GM19328 (cell line): ENCODE data around the gene GNA12.
"Not testable (repeated sequence)": the region's sequence is repeated elsewhere in the genome, so short reads cannot be mapped to it uniquely, and the experiment has no call there.

Experiments used
- ATAC-seq: cut with Tn5 transposase; IDR thresholded peaks from one replicate; pipeline ENCODE4 v1.9.1; 2021; ENCODE audit warnings: mild to moderate bottlenecking, moderate library complexity; ENCODE audit not compliant: unreplicated experiment

The GNA12 gene

DNA sequence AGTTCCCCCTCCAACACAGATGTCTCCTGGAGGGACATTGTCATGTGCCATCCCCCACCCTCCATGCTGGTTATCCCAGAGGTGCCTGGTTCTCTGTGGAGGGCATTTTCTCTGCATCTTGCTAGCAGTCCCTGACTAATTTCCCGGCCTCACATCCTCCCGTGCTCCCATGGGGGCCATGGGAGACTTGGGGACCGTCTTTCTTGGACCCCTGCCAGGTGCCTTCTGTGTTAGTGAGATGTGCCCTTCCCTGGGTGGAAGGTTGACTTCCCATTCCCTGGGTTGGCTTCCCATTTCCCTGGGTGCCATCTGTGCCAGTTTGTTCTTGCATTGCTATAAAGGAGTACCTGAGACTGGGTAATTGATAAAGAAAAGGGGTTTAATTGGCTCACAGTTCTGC lies 22.5 kb upstream of the GNA12 start:
- no peak for ATAC-seq

DNA sequence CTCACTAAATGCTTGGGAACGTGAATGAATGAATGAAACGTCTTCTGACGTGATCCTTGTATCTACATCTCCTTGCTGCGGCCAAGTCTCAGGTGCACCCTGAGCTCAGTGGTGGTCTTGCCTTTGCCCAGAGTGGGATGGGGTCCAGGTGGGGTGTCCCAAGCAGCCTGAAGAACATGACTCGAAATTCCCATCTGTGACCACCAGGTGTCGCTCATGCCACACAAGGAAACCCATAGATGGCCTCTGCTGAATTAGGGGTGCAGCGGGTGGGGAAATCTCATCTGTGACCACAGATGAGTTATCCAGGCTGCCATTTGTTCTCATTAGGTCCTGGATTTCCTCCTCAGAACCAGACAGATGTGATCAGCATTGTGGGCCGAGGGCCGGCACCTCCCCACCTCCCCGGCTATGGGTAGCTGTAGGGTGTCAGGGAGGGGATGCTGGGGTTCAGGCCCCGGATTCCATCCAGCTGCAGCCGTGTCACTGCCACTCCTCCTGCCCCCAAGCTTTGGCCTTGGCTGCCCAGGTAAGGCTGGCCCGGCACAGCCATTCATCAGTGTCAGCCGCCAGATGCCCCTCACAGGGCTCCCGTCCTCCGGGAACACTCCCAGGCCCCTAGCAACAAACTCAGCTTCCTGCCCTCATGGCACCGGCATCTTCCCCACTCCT lies 21.0 kb upstream of the GNA12 start:
- no peak for ATAC-seq

GRCh38 chr7:2864204-2864985 lies 20.3 kb upstream of the GNA12 start:
- no peak for ATAC-seq

GRCh38 chr7:2863461-2864066 lies 19.5 kb upstream of the GNA12 start:
- ATAC-seq = peak; percentile 88

DNA sequence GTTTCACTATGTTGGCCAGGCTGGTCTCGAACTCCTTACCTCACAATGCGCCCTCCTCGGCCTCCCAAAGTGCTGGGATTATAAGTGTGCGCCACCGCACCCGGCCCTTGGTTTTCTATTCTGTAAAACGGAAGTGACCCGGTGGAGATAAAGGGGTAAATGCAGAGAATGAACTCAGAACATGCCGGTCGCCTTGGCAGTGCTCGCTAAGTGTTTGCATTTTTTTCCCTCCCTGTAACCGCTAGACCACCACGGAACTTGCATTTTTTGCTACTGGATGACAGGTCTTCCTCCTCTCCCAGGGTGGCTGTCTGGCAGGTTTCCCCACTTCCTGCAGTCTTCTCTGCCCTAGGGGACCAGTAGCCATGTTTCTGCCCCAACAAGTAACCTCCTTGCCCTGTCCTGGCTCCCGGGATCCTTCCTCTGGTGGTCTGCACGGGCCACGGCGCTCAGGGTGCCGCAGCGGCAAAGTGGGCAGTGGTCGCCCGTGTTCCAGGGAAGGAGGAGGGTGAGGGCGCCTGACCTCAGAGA lies 18.8 kb upstream of the GNA12 start:
- no peak for ATAC-seq

DNA sequence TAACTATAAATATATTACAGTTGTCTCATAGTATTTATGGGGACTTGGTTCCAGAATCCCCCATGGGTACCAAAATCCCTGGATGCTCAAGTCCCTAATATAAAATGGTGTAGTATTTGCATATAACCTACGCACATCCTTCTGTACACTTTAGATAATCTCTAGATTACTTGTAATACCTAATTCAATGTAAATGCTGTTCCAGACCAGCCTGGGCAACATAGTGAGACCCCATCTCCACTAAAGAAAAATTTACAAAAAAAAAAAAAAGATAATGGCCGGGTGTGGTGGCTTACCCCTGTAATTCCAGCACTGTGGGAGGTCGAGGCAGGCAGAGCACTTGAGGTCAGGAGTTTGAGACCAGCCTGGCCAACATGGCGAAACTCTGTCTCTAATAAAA lies 17.4 kb upstream of the GNA12 start:
- no peak for ATAC-seq

DNA sequence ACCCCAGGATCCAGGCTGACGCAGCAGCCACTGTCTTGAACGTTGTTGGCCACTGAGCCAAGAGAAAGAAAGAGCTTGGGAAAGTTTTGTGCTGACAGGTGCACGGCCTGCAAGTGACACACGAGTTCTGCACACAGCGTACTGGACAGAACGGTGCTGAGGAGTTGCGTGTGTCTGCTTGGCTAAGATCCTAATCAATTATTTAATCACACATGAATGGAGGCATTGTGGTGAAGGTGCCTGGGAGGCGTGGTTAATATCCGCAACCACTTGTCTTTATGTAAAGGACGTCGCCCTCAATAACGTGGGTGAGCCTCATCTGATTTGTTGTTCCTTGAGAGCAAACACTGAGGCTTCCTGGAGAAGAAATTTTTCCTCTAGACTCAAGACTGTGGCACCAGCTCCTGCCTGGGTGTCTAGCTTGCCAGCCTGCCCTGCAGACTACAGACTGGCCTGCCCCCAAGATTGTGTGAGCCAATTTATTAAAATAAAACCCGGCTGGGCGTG lies 16.6 kb upstream of the GNA12 start:
- ATAC-seq = no peak

- no peak for ATAC-seq
Measured at GRCh38 chr7:2859952-2860351, 15.8 kb upstream of the GNA12 start.

DNA sequence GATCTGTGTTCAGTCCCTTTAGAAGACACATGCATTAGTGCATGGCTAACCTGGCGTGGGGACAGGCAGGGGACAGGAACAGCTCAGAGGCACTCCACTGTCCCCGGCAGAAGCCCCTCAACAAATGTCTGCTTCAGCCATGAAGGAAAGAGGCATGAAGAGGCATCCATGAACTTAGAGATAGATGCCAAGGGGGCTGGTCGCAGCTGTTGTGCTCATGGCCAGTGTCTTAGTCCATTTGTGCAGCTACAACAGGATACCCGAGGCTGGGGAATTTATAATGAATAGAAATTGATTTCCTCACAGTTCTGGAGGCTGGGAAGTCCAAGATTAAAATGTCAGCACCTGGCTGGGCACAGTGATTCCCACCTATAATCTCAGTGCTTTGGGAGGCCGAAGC lies 14.5 kb upstream of the GNA12 start:
- no peak for ATAC-seq

GRCh38 chr7:2856388-2857169 lies 12.5 kb upstream of the GNA12 start:
- ATAC-seq = no peak

DNA sequence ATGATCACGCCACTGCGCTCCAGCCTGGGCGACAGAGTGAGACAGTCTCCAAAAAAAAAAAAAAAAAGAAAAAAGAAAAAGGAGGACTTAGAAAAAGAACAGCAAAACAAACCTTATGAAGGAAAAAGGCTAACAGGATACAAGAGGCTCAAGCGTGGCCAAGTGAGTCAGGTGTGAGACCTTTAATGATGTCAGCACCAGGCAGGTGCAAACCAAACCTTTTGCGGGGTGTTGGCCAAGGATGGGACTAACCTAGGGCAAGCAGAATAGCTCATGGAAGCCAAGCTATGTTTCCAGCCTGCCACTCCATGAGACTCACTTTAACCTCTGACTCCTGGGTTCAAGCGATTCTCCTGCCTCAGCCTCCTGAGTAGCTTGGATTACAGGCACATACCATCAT lies 11.3 kb upstream of the GNA12 start:
- no peak for ATAC-seq

- not testable (repeated sequence) for ATAC-seq
Measured at GRCh38 chr7:2853552-2853951, 9.4 kb upstream of the GNA12 start.

DNA sequence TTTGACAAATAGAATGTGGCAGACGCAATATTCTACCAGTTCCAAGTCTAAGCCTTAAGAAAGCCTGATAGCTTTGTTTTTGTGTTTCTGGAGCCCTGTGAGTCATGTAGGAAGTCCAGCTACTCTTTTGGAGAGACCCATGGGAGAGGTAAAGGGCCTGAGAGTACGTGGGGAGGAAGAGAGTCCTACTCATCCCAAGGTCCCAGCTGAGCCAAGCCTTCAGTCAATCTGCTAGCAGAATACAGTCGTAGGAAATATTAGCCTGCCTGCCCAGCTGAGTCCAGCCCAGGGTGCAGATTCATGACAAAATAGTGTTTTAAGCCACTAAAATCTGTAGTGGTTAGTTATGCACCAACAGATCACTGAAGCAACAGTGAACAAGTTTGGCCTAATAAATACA lies 9.0 kb upstream of the GNA12 start:
- ATAC-seq = no peak

DNA sequence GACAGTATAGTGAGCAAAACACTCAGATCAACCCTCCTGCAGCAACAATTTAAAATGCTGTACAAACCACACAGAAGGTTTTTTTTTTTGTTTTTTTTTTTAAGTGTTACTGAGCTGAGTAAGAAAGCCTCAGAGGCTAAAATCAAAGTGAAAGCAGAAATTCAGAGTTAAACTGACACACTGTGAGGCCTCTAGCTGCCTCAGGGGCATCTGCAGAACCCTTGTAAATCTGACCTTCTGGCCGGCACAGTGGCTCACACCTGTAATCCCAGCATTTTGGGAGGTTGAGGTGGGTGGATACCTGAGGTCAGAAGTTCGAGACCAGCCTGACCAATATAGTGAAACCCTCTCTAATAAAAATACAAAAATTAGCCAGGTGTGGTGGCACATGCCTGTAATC lies 7.4 kb upstream of the GNA12 start:
- peak; percentile 59 for ATAC-seq

DNA sequence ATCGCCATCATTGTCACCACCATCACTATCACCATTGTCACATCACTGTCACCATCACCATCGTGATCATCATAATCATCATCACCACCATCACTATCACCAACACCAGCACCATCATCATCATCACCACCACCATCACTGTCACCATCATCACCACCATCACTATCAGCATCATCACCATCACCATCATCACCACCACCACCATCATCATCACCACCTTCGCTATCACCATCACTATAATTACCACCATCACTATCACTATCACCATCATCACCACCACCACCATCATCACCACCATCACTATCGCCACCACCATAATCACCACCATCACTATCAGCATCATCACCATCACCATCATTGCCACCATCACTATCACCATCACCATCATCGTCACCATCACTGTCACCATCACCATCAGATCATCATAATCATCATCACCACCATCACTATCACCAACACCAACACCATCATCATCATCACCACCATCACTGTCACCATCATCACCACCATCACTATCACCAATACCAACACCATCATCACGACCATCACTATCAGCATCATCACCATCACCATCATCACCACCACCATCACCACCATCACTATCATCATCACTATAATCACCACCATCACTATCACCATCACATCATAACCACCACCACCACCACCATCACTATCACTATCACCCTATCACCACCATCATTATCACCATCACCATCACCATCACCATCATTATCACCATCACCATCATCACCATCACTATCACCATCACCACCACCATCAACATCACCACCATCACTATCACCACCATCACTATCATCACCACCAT lies 6.0 kb upstream of the GNA12 start:
- no peak for ATAC-seq

GRCh38 chr7:2845034-2845592 lies 1.0 kb upstream of the GNA12 start:
- ATAC-seq = no peak

DNA sequence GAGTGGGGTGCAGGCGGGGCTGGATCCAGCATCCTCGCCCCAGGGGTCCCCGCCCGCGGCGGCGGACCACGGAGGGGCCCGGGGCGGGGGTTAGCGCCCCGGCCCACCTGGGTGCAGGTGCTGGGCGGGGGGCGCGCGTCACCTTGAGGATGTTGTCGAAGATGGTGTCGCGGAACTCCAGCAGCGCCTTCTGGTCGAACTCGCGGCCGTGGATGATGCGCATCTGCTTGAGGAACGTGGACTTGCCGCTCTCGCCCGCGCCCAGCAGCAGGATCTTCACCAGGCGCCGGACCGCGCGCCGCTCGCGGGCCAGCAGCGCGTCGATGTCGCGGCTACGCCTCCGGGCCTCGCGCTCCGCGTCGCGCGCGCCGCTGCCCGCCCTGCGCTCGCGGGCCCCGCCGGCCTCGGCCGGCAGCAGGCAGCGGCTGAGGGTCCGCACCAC lies 376 bp downstream of the GNA12 start:
- ATAC-seq = peak; percentile 11

DNA sequence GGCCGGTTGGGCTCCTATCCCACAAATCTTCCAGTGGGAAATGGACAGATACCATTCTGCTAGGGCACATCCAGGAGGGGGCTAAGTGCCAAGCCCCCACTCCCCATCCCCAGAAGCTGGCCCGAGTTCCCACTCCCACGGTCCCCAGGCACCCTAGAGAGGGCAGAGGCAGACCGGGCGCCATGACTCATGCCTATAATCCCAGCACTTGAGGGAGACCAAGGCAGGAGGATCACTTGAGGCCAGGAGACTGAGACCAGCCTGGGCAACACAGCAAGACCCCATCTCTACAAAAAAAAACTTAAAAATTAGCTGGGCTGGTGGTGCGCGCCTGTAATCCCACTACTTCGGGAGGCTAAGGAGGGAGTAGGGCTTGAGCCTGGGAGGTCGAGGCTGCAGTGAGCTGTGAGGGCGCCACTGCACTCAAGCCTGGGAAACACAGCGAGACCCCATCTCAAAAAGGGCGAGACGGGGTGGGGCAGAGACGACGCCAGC lies 870 bp downstream of the GNA12 start:
- ATAC-seq = no peak

DNA sequence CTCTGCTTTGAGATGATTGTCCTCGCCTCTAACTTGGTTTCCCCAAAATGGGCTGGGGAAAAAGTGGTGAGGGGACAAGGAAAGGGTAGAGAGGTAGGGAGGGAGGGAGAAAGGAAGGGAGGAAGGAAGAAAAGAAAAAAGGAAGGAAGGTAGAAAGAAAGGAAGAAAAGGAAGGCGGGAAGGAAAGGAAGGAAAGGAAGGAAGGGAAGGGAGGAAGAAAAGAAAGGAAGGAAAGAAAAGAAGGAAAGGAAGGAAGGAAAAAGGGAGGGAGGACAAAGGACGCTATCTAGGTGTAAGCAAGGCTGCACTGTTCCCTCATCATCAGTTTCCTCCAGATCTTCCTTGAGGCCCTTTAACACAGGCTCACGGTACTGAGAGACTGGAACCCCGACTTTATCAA lies 2.2 kb downstream of the GNA12 start:
- ATAC-seq = no peak

GRCh38 chr7:2840458-2840857 lies 3.6 kb downstream of the GNA12 start:
- no peak for ATAC-seq
